Measurements from ENCODE around the gene GNB1L.
"Not testable (repeated sequence)": the region's sequence is repeated elsewhere in the genome, so short reads cannot be mapped to it uniquely, and the experiment has no call there.

The GNB1L gene

GRCh38 chr22:19791894-19792293 is 62.8 kb downstream of the GNB1L start:
- no peak for DNase-seq

- no peak for DNase-seq
Measured at GRCh38 chr22:19791243-19791642, 63.4 kb downstream of the GNB1L start.

- no peak for DNase-seq
Measured at GRCh38 chr22:19789828-19790227, 64.8 kb downstream of the GNB1L start.

- DNase-seq, result no peak
Measured at GRCh38 chr22:19789406-19789805, 65.3 kb downstream of the GNB1L start.

GRCh38 chr22:19788661-19789225 is 65.9 kb downstream of the GNB1L start:
- no peak for DNase-seq

- DNase-seq, result no peak
Measured at GRCh38 chr22:19787849-19788141, 66.9 kb downstream of the GNB1L start.

- DNase-seq, result no peak
Measured at GRCh38 chr22:19786959-19787848, 67.5 kb downstream of the GNB1L start.

- DNase-seq, result no peak
Measured at GRCh38 chr22:19786264-19786585, 68.4 kb downstream of the GNB1L start.

GRCh38 chr22:19785461-19786263 is 69.0 kb downstream of the GNB1L start:
- DNase-seq, result no peak

GRCh38 chr22:19784384-19785175 is 70.1 kb downstream of the GNB1L start:
- DNase-seq, result no peak

- DNase-seq, result no peak
Measured at GRCh38 chr22:19783586-19784383, 70.9 kb downstream of the GNB1L start.

- no peak for DNase-seq
Measured at GRCh38 chr22:19782533-19782932, 72.1 kb downstream of the GNB1L start.

- DNase-seq, result no peak
Measured at GRCh38 chr22:19779685-19780268, 74.9 kb downstream of the GNB1L start.

GRCh38 chr22:19779011-19779421 is 75.7 kb downstream of the GNB1L start:
- DNase-seq, result no peak

- DNase-seq, result not testable (repeated sequence)
Measured at GRCh38 chr22:19777192-19777591, 77.5 kb downstream of the GNB1L start.

- DNase-seq, result no peak
Measured at GRCh38 chr22:19776433-19777031, 78.1 kb downstream of the GNB1L start.

- DNase-seq, result no peak
Measured at GRCh38 chr22:19775496-19776325, 79.0 kb downstream of the GNB1L start.

- DNase-seq, result no peak
Measured at GRCh38 chr22:19774628-19775027, 80.0 kb downstream of the GNB1L start.

- DNase-seq, result no peak
Measured at GRCh38 chr22:19773470-19774040, 81.1 kb downstream of the GNB1L start.
